Stomach smooth muscle (tissue), 2 donors: ENCODE data around the gene LPP.
A peak's percentile ranks its signal among the peaks of the same experiment; 100 is the strongest.

Experiments
- H3K27ac ChIP-seq: one replicate; pipeline ENCODE4 v1.7.0; 2013; ENCODE audit warnings: mild to moderate bottlenecking, low read length, inconsistent platforms
- H3K27me3 ChIP-seq, 2 donors: one replicate each; pipeline ENCODE4 v1.7.0; 2013; ENCODE audit warnings: low read length in 2 of 2; ENCODE audit not compliant: insufficient read depth in 2 of 2, control insufficient read depth in 1 of 2
- H3K36me3 ChIP-seq, 2 donors: one replicate each; pipeline ENCODE4 v1.7.0; 2013; ENCODE audit warnings: low read length in 2 of 2; ENCODE audit not compliant: control insufficient read depth in 2 of 2, insufficient read depth in 2 of 2
- H3K4me1 ChIP-seq: one replicate; pipeline ENCODE4 v1.7.0; 2013; ENCODE audit warnings: low read length; ENCODE audit not compliant: control insufficient read depth, insufficient read depth
- H3K4me3 ChIP-seq, 2 donors: one replicate each; pipeline ENCODE4 v1.7.0; 2013; ENCODE audit warnings: low read length in 2 of 2
- H3K9ac ChIP-seq, 2 donors: one replicate each; pipeline ENCODE4 v1.7.0; 2013; ENCODE audit warnings: low read length in 2 of 2, mild to moderate bottlenecking in 1 of 2
- H3K9me3 ChIP-seq, 2 donors: one replicate each; pipeline ENCODE4 v1.7.0; 2013; ENCODE audit warnings: low read length in 2 of 2; ENCODE audit not compliant: control insufficient read depth in 2 of 2
- donor health status: healthy.
- donor health status: Pancreatic carcinoma.

LPP gene

GRCh38 chr3:188683032-188683521 lies 529.1 kb downstream of the LPP start:
- Histone ChIP-seq H3K4me3 (no peak overlapping the region), H3K4me1 (peaks cover 32% of the 10 kb centered on the region), H3K27me3 (no peaks in the 10 kb centered on the region), H3K9ac (peak overlapping the region in 1 of 2 donors; percentile 7), H3K9me3 (no peaks in the 10 kb centered on the region), H3K27ac (no peak overlapping the region), H3K36me3 (no peaks in the 10 kb centered on the region)

DNA sequence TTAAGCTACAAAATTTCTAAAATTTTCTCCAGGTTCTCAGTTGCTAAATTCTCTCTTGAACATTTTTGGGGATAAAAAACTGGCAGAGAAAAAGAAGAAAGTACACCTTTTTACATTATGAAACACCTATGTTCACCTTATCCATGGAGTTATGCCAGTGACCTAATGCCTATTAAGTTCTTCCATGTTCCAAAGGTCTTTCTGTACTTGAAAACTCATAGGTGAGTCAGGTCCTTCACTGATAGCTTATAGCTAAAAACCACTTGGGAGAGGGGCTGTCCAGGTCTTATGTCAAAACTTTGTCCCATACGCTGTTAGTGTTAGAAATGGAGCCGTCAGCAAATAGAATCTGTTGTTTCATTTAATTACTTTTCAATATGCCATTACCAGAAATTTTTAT lies 530.3 kb downstream of the LPP start:
- Histone ChIP-seq H3K36me3 (no peaks in the 10 kb centered on the region), H3K27me3 (no peaks in the 10 kb centered on the region), H3K4me1 (peaks cover 37% of the 10 kb centered on the region), H3K4me3 (no peak overlapping the region), H3K9ac (no peak overlapping the region), H3K27ac (no peak overlapping the region), H3K9me3 (no peaks in the 10 kb centered on the region)

- Histone ChIP-seq H3K27ac (no peak overlapping the region), H3K27me3 (no peaks in the 10 kb centered on the region), H3K9ac (no peak overlapping the region), H3K4me3 (no peak overlapping the region), H3K4me1 (peaks cover 27% of the 10 kb centered on the region), H3K36me3 (no peaks in the 10 kb centered on the region), H3K9me3 (no peaks in the 10 kb centered on the region)
Observed at GRCh38 chr3:188685789-188686188, 531.8 kb downstream of the LPP start.

DNA sequence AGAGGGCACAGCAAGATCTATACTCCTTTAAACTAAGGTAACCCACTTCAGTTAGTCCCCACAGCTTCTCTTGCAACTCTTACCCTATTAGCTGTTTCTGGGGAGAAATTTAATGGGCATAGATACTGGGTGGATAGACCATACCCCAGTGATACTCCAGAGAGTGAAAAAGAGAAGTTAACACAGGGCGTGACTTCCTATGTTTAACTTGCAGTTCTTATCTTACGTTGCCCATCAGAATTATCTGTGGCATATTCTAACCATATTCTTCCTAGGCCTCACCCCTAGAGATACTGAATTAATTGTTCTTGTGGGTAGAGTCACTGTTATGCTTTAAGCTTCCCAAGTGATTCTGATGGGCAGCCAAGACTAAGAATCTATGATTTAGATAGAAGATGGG lies 532.4 kb downstream of the LPP start:
- peaks cover 26% of the 10 kb centered on the region for H3K4me1 ChIP-seq
- no peak overlapping the region for H3K27ac ChIP-seq

DNA sequence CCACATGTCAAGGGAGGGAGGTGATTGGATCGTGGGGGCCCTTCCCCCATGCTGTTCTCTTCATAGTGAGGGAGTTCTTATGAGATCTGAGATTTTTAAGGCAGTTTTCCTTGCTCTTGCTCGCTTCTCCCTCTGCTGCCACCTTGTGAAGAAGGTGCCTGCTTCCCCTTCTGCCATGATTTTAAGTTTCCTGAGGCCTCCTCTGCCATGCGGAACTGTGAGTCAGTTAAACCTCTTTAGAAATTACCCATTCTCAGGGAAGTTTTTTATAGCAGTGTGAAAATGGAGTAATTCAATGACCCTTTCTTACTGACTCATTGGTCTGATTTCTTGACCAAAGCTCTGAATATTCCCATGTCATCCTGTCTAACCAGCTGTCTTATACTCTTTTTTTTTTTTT lies 533.4 kb downstream of the LPP start:
- Histone ChIP-seq H3K9me3 (no peaks in the 10 kb centered on the region), H3K36me3 (no peaks in the 10 kb centered on the region), H3K27me3 (no peaks in the 10 kb centered on the region), H3K4me3 (no peak overlapping the region), H3K9ac (no peak overlapping the region), H3K27ac (no peak overlapping the region), H3K4me1 (peaks cover 26% of the 10 kb centered on the region)

More for the DNA sequence above, 532.4 kb downstream of the LPP start:
- no peak overlapping the region for H3K4me3 ChIP-seq
- H3K36me3 ChIP-seq, result no peaks in the 10 kb centered on the region
- no peaks in the 10 kb centered on the region for H3K9me3 ChIP-seq
- no peaks in the 10 kb centered on the region for H3K27me3 ChIP-seq
- no peak overlapping the region for H3K9ac ChIP-seq

DNA sequence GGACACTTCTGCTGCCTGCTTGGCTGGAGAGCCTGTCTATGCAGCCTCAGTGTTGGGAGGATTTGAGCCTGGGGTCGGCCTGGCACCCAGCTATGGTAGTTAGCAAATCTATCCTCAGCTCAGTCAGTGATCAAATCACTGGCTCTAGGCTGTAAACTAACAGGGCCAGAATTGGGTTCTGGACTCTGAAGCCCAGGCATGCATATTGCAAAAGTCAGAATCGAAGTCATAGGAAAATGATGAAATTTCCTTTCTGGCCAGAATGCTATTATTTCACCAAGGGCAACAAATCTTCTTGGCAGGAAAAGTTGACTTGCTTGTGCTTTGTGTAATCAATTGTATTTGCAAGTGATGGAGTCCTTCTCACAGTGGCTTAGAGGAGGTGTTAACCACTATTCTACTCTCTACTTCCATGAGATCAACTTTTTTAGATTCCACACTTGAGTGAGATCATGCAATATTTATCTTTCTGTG lies 535.2 kb downstream of the LPP start:
- Histone ChIP-seq H3K9ac (no peak overlapping the region), H3K36me3 (no peaks in the 10 kb centered on the region), H3K4me1 (peaks cover 15% of the 10 kb centered on the region), H3K4me3 (no peak overlapping the region), H3K27ac (no peak overlapping the region), H3K9me3 (no peaks in the 10 kb centered on the region), H3K27me3 (no peaks in the 10 kb centered on the region)

DNA sequence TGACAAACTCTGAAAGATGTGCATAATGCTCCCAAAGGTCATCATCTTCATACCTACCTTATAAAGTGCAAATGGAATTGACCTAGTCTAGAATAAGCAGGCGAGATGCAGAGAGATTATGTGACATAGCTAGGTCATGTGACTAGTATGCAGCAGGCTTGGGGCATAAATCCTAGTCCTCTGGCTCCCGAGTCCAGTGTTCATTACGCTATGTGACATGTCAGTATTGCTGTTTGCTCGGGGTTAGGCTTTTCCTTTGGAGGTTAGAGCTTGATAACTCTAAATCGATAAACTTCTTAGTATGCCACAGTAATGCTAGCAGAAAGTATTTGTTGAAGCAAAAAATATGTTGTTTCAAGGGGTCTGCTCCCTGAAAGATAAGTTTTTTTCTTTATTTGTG lies 536.1 kb downstream of the LPP start:
- Histone ChIP-seq H3K4me1 (peaks cover 15% of the 10 kb centered on the region), H3K9me3 (no peaks in the 10 kb centered on the region), H3K27ac (no peak overlapping the region), H3K27me3 (no peaks in the 10 kb centered on the region), H3K4me3 (no peak overlapping the region), H3K9ac (no peak overlapping the region), H3K36me3 (no peaks in the 10 kb centered on the region)

DNA sequence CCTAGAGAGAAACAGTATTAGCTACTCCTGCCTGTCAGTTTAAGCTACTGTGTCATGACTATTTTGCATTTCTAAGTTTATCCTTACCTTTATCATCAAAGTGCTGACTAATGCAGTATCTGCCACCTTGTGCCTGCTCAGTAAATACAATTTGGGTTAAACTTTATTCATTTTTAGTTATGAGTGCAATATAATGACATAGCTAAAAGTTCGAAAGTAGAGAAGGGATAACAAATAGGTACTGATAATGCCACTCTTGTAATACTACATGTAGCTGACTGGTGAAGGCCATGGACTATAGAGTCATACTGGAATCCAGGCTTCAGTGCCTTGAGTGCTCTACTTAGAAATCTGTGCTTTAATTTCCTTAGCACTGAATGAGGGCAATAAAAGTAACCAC lies 537.0 kb downstream of the LPP start:
- Histone ChIP-seq H3K27me3 (no peaks in the 10 kb centered on the region), H3K4me1 (peaks cover 15% of the 10 kb centered on the region), H3K9ac (no peak overlapping the region), H3K9me3 (no peaks in the 10 kb centered on the region), H3K27ac (no peak overlapping the region), H3K4me3 (no peak overlapping the region), H3K36me3 (no peaks in the 10 kb centered on the region)

GRCh38 chr3:188691665-188692064 lies 537.7 kb downstream of the LPP start:
- Histone ChIP-seq H3K9me3 (no peaks in the 10 kb centered on the region), H3K27ac (no peak overlapping the region), H3K36me3 (no peaks in the 10 kb centered on the region), H3K4me3 (no peak overlapping the region), H3K27me3 (no peaks in the 10 kb centered on the region), H3K4me1 (peaks cover 15% of the 10 kb centered on the region), H3K9ac (no peak overlapping the region)

- peaks cover 15% of the 10 kb centered on the region for H3K4me1 ChIP-seq
- no peaks in the 10 kb centered on the region for H3K27me3 ChIP-seq
- no peak overlapping the region for H3K9ac ChIP-seq
- H3K4me3 ChIP-seq, result no peak overlapping the region
- H3K36me3 ChIP-seq, result no peaks in the 10 kb centered on the region
- H3K9me3 ChIP-seq, result no peaks in the 10 kb centered on the region
- H3K27ac ChIP-seq, result no peak overlapping the region
Observed at GRCh38 chr3:188692700-188693099, 538.7 kb downstream of the LPP start.

DNA sequence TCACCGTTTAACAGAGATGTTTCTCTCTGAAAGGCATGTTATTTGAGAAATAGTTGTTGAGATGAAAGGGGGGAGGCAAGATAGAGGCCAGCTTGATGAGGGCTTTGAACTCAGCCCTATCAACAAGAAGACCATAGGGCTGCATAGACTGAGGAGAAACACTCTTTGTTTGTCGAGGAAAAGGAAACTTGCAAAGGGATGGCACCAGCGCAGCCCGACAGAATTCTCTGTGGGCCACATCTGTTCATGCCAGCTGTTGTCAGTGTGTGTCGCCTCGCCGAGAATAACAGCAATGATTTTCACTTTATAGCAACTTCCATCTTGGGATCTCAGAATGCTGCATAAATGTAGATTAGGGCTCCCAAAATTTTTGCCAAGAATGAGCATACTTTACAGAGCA lies 539.5 kb downstream of the LPP start:
- Histone ChIP-seq H3K36me3 (no peaks in the 10 kb centered on the region), H3K4me1 (peaks cover 12% of the 10 kb centered on the region), H3K4me3 (no peak overlapping the region), H3K27me3 (no peaks in the 10 kb centered on the region), H3K9ac (no peak overlapping the region), H3K27ac (no peak overlapping the region), H3K9me3 (no peaks in the 10 kb centered on the region)
